Occipital lobe (tissue), 2 donors: Measurements from ENCODE around the gene TAS2R19. TPM values are rescaled to one million over a fixed set of nuclear protein-coding genes. Genes with fewer than 3 reads are reported as not detected.

Experiments used
- DNase-seq: peaks from one replicate; lab custom pipeline; 2025; lab: John Stamatoyannopoulos, UW
- total RNA-seq: library from RNA; depleted of rRNA; stranded (reverse); fragments of >200 nt; gene quantifications from one replicate; pipeline ENCODE4 v1.2.3, GENCODE V29; 2014

Gene TAS2R19
- total RNA-seq, 1 donor from 2014 or later = 28.7 TPM

GRCh38 chr12:10994307-10994706 is 28.1 kb downstream of the TAS2R19 start:
- no peak for DNase-seq

- DNase-seq = no peak
Observed at GRCh38 chr12:10989107-10989506, 33.3 kb downstream of the TAS2R19 start.

- DNase-seq = no peak
Observed at GRCh38 chr12:10986812-10987211, 35.6 kb downstream of the TAS2R19 start, which contains the start of gene TAS2R50. TSS of gene TAS2R50 (minus strand) at chr12:10986912. CDS start at chr12:10986860, 52 bp downstream.

- no peak for DNase-seq
Observed at GRCh38 chr12:10982244-10982643, 40.2 kb downstream of the TAS2R19 start.

GRCh38 chr12:10974965-10975364 is 47.5 kb downstream of the TAS2R19 start:
- no peak for DNase-seq

Other genes with a start within 250 kb of the TAS2R19 start
- 1.1 TPM for gene TAS2R7, start 220.0 kb downstream of the TAS2R19 start, total RNA-seq
- gene TAS2R8, start 215.3 kb downstream of the TAS2R19 start, total RNA-seq = 0.31 TPM
- 1.2 TPM for gene TAS2R9, start 212.5 kb downstream of the TAS2R19 start, total RNA-seq
- 5.5 TPM for gene TAS2R10, start 196.3 kb downstream of the TAS2R19 start, total RNA-seq
- 4.8 TPM for gene PRR4, start 173.1 kb downstream of the TAS2R19 start, total RNA-seq
- gene PRH1, start 138.4 kb downstream of the TAS2R19 start, total RNA-seq = 95.9 TPM
- 8.3 TPM for gene TAS2R13, start 113.1 kb downstream of the TAS2R19 start, total RNA-seq
- 0.62 TPM for gene PRH2, start 93.4 kb downstream of the TAS2R19 start, total RNA-seq
- 11.4 TPM for gene TAS2R14, start 83.4 kb downstream of the TAS2R19 start, total RNA-seq
- 12.6 TPM for gene TAS2R50, start 35.7 kb downstream of the TAS2R19 start, total RNA-seq
- gene TAS2R20, start 24.3 kb downstream of the TAS2R19 start, total RNA-seq = 22.9 TPM
- 25.0 TPM for gene TAS2R31, start 8.8 kb upstream of the TAS2R19 start, total RNA-seq
- 12.3 TPM for gene TAS2R46, start 39.7 kb upstream of the TAS2R19 start, total RNA-seq
- gene TAS2R43, start 69.7 kb upstream of the TAS2R19 start, total RNA-seq = 13.6 TPM
- 22.1 TPM for gene TAS2R30, start 112.0 kb upstream of the TAS2R19 start, total RNA-seq
- 13.7 TPM for gene SMIM10L1, start 148.6 kb upstream of the TAS2R19 start, total RNA-seq
- gene TAS2R42, start 164.3 kb upstream of the TAS2R19 start, total RNA-seq = not detected
- not detected for gene PRB3, start 247.1 kb upstream of the TAS2R19 start, total RNA-seq